GM23338 (cell line): Measurements from ENCODE around the gene SLC9A9.

Source experiments
- CREB1 ChIP-seq: fragments of 250-450 bp; sonication (Bioruptor Pico); IDR thresholded peaks from 2 replicates; pipeline ENCODE4 v1.5.0; 2020; ENCODE audit warnings: low read depth, mild to moderate bottlenecking, moderate library complexity
- CTCF ChIP-seq, 2 experiments: fragments of 200-600 bp in 1 of 2; sonication (generic) in 1 of 2; conservative IDR thresholded peaks; 2 replicates each; pipeline versions ENCODE4 v1.5.1 to v1.6.1; 2016 to 2017; ENCODE audit warnings: antibody characterized with exemption in 2 of 2, low read depth in 2 of 2, mild to moderate bottlenecking in 2 of 2, moderate library complexity in 1 of 2
- EZH2 ChIP-seq: fragments of 200-600 bp; sonication (generic); IDR thresholded peaks from one replicate; pipeline ENCODE4 v1.8.0; 2017; ENCODE audit warnings: antibody characterized with exemption, mild to moderate bottlenecking, low read depth; ENCODE audit not compliant: unreplicated experiment
- POLR2AphosphoS5 ChIP-seq: IDR thresholded peaks from 2 replicates; pipeline ENCODE4 v1.6.1; 2016; ENCODE audit warnings: antibody characterized with exemption, low read depth
- REST ChIP-seq: IDR thresholded peaks from one replicate; pipeline ENCODE4 v1.6.1; 2018; ENCODE audit warnings: antibody characterized with exemption; ENCODE audit not compliant: unreplicated experiment

GRCh38 chr3:143288944-143289343 is 559.3 kb downstream of the SLC9A9 start:
- TF ChIP-seq POLR2AphosphoS5 (no peak), CTCF (conservative IDR thresholded peaks at IDR 0.05; ENCODE audit: low read depth in 2 of 2) (no peak), EZH2 (no peak), REST (no peak), CREB1 (CRISPR knock-in tag) (no peak)
